Activated CD4-positive, alpha-beta T cell treated with anti-CD3 and anti-CD28 coated beads, Interleukin-2, amount 50 U/mL, for 1 hour (primary cell): ENCODE results near the gene H2AZ1.

Source experiments
- DNase-seq: peaks from one replicate; pipeline ENCODE4 v3.0.0-alpha.2; 2020

H2AZ1 gene

DNA sequence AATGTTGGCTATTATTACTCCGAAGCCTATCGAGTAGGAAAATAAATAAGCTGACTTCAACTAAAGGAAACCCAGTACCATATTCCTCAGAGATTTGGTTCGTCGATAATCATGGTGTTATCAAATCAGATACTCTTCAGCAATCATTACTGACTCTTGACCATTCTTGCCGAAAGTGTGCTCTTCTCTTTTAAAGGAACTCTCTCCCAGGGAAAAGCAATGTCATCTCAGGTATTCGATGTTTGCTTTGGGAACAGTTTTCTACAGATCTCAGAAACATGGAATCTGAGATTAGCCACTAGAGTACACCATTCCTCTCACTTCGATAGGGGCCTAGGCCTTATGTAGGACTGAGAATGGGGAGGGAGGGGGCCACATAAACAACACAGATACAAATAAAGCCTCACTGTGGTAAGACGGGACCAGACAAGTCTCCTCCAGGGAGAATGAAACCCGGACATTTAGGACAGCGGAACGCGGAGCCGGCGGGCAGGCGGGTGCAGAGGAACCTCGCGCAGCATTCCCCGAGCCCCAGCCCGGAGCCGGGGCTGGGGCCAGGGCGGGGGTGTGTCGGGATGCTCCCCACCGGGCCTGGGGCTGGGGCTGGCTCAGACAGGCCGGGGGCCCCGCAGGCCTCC lies 4.2 kb downstream of the H2AZ1 start:
- peak; percentile 17 for DNase-seq

DNA sequence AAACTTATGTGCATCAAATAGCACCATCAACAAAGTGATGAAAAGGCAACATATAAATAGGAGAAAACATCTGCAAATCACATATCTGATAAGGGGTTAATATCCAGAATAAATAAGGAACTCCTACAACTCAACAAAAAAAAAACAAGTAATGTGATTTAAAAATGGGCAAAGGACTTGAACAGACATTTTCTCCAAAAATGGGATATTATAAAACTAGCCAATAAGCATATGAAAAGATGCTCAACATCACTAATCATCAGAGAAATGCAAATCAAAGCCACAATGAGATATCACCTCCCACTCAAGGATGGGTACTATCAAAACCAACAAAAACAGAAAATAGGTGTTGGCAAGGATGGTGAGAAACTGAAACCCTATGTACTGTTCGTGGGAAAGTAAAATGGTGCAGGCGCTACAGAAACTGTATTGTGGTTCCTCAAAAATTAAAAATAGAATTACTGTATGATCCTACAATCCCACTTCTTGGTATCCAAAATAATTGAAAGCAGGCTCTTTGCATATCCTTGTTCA lies 6.1 kb downstream of the H2AZ1 start:
- no peak for DNase-seq

DNA sequence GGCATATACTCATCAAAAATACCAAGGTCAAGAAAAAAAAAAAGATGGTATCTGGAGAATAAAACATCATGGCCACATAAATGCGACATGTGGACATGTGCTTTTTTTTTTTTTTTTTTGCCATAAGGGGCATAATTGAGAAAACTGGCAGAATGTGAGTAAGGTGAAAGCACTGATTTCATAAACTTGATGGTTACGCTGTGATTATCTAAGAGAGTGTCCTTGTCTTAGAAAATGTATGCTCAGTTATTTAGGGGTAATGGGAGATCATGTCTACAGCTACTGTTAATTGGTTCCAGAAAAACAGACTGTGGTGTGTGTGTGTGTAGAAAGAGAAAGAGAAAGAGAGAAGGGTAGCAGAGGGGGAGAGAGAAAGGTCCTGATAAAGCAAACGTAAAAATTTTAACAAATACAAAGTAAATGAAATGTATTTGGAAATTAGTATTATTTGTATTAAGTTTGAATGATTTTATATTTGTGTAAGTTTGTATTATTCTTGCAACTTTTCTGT lies 11.8 kb downstream of the H2AZ1 start:
- no peak for DNase-seq

DNA sequence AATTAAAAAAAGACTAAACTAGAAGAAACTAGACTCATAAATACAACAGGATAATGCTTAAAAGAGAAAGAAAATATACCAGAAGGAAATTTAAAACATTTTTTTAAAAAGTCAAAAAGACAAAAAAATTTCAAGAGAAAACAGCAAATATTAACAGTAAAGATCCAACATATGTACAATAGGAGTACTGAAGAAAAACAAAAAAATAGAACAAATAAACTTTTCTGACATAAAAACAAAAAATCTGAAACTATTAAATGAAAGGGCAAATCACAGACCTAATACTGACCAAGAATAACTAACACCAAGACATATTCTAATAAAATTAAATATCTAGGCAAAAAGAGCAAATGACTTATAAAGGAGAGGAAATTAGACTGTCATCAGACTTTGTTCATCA lies 15.2 kb downstream of the H2AZ1 start:
- no peak for DNase-seq

DNA sequence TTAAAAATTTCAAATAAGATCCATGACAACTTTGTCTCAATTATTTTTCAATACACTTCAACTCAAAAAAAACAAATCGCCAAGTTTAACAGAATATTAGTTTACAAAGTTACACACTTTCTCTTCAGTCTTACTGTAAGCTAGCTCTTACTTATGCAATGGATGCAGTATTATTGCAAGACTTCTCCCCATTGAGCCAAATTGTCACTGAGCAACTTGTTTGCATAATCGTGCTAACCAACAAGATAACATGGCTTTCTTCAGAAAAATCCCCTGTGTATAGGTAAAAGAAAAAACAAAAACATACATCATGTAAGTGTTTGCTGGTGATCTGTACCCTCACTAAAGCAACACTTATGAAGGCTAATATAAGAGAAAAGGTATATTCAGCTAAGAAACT lies 22.5 kb downstream of the H2AZ1 start:
- DNase-seq = no peak

GRCh38 chr4:99921174-99921573 lies 28.9 kb downstream of the H2AZ1 start:
- no peak for DNase-seq

DNA sequence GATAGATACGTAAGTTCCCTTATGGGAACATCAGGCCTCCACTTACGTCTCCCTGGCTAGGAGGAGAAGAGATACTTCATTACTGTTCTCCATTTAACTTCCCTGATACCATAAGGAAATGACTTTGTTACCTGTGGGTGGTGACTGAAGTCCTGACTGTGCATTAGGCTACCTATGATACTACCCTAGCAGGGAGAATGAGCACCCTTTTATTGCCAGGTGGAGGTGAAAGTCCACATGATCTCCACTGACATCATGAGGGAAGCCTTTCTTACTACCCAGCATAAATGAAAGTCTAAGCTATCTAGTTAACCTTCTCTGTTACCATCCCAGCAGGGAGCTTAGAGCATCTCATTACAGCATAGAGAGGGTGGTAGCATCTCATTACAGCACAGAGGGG lies 31.4 kb downstream of the H2AZ1 start:
- DNase-seq = no peak

DNA sequence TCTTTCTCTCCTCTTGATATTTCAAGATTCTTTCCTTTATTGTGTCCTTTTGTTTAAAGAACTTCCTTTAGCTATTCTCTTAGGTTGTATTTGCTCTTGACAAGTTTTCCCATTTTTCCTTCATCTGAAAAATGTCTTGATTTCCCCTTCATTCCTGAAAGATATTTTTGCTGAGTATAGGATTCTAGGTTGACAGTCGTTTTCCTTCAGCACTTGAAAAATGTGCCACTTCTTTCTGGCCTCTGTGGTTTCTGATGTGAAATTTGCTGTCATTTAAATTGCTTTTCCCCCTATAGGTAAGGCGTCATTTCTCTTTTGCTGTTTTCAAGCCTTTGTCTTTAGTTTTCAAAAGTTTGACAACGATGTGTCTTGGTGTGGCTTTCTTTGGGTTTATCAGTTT lies 32.5 kb downstream of the H2AZ1 start:
- no peak for DNase-seq

- no peak for DNase-seq
Measured at GRCh38 chr4:99915449-99915848, 34.6 kb downstream of the H2AZ1 start.
